Measurements from ENCODE around the gene CACNA1E. TPM values are rescaled to one million over a fixed set of nuclear protein-coding genes. Genes with fewer than 3 reads are reported as not detected.

The CACNA1E gene
- total RNA-seq, 1 experiment from 2014 or later = not detected

- CTCF ChIA-PET = no interaction called here
Measured at GRCh38 chr1:181587870-181588438, 104.6 kb downstream of the CACNA1E start.

DNA sequence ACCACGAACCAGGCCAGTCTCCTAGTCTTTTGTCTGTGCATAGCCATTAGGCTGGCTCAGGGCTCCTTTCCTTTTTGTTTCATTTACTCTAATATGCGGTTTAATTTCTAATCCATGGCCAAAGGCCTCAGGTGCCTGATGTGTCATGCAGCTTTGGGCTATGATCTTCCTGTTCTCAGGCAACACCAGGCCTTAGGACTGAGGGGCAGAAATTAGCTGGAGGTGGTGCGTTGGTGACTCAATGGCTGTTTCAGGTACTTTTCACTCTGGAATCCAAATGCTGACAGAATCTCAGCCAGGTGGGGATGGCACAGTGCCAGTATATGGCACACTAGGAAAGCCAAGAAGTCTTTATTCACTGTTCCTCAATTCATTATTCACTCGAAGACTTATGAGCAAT is 105.3 kb downstream of the CACNA1E start:
- no peaks in the 10 kb centered on the region for H3K4me1 ChIP-seq (ENCODE audit: insufficient read depth, low read length, poor library complexity, severe bottlenecking)
- H3K4me3 ChIP-seq (ENCODE audit: low read depth, low read length, poor library complexity, severe bottlenecking) = no peak overlapping the region
- peaks cover 27% of the 10 kb centered on the region for H3K27me3 ChIP-seq (replicated peaks; ENCODE audit: insufficient read depth, low read depth, low read length, poor library complexity)
- DNase-seq (ENCODE audit: low spot score) = no peak
- H3K9me3 ChIP-seq (ENCODE audit: low read depth, low read length, poor library complexity, severe bottlenecking) = no peaks in the 10 kb centered on the region
- TF ChIP-seq EZH2 (IDR thresholded peaks at IDR 0.05; ENCODE audit: borderline replicate concordance, low read depth, low read length, poor library complexity, severe bottlenecking) (no peak), CTCF (conservative IDR thresholded peaks at IDR 0.05; ENCODE audit: low read depth, low read length) (no peak)
- POLR2A ChIA-PET (ENCODE audit: low non-redundant PET) = no interaction called here
- no peaks in the 10 kb centered on the region for H3K36me3 ChIP-seq (ENCODE audit: insufficient read depth, low read length, poor library complexity, severe bottlenecking)
- H3K27ac ChIP-seq (ENCODE audit: low read depth, low read length, poor library complexity, severe bottlenecking) = no peak overlapping the region
- CTCF ChIA-PET = no interaction called here
- intact Hi-C loops (cut with micrococcal nuclease; ENCODE audit: unreplicated experiment) = no loop called here
- BruUV-seq (replicated peaks) = no TSS peak

More at GRCh38 chr1:181587870-181588438, 104.6 kb downstream of the CACNA1E start:
- Histone ChIP-seq H3K27me3 (replicated peaks; ENCODE audit: insufficient read depth, low read depth, low read length, poor library complexity) (peaks cover 22% of the 10 kb centered on the region), H3K27ac (ENCODE audit: low read depth, low read length, poor library complexity, severe bottlenecking) (no peak overlapping the region), H3K4me1 (ENCODE audit: insufficient read depth, low read length, poor library complexity, severe bottlenecking) (no peaks in the 10 kb centered on the region), H3K36me3 (ENCODE audit: insufficient read depth, low read length, poor library complexity, severe bottlenecking) (no peaks in the 10 kb centered on the region), H3K4me3 (ENCODE audit: low read depth, low read length, poor library complexity, severe bottlenecking) (no peak overlapping the region), H3K9me3 (ENCODE audit: low read depth, low read length, poor library complexity, severe bottlenecking) (no peaks in the 10 kb centered on the region)
- POLR2A ChIA-PET (ENCODE audit: low non-redundant PET) = no interaction called here
- intact Hi-C loops (cut with micrococcal nuclease; ENCODE audit: unreplicated experiment) = no loop called here
- DNase-seq (ENCODE audit: low spot score) = peak; percentile 10
- no TSS peak for BruUV-seq (replicated peaks)
- no peak for TF ChIP-seq EZH2 (IDR thresholded peaks at IDR 0.05; ENCODE audit: borderline replicate concordance, low read depth, low read length, poor library complexity, severe bottlenecking)
- peak; percentile 46; the same call in 1 of the 2 replicates for TF ChIP-seq CTCF (conservative IDR thresholded peaks at IDR 0.05; ENCODE audit: low read depth, low read length)

- intact Hi-C loops (cut with micrococcal nuclease; ENCODE audit: unreplicated experiment) = no loop called here
- Histone ChIP-seq H3K27me3 (replicated peaks; ENCODE audit: insufficient read depth, low read depth, low read length, poor library complexity) (peaks cover 21% of the 10 kb centered on the region), H3K36me3 (ENCODE audit: insufficient read depth, low read length, poor library complexity, severe bottlenecking) (no peaks in the 10 kb centered on the region), H3K9me3 (ENCODE audit: low read depth, low read length, poor library complexity, severe bottlenecking) (no peaks in the 10 kb centered on the region), H3K4me1 (ENCODE audit: insufficient read depth, low read length, poor library complexity, severe bottlenecking) (no peaks in the 10 kb centered on the region), H3K27ac (ENCODE audit: low read depth, low read length, poor library complexity, severe bottlenecking) (no peak overlapping the region), H3K4me3 (ENCODE audit: low read depth, low read length, poor library complexity, severe bottlenecking) (no peak overlapping the region)
- ChIA-PET POLR2A (ENCODE audit: low non-redundant PET) (no interaction called here), CTCF (interaction anchor here (0.7 kb wide), 1 partner anchor 489 kb away, joined by 3 read pairs; no protein-coding TSS in a partner anchor)
- no peak for TF ChIP-seq EZH2 (IDR thresholded peaks at IDR 0.05; ENCODE audit: borderline replicate concordance, low read depth, low read length, poor library complexity, severe bottlenecking)
- no peak for TF ChIP-seq CTCF (conservative IDR thresholded peaks at IDR 0.05; ENCODE audit: low read depth, low read length)
- no peak for DNase-seq (ENCODE audit: low spot score)
- no TSS peak for BruUV-seq (replicated peaks)
Measured at GRCh38 chr1:181592255-181592859, 109.0 kb downstream of the CACNA1E start.
